HG03139 (cell line): ENCODE data around the gene DNAJC5.
A peak's percentile ranks its signal among the peaks of the same experiment; 100 is the strongest.
"Not testable (repeated sequence)": the region's sequence is repeated elsewhere in the genome, so short reads cannot be mapped to it uniquely, and the experiment has no call there.

Source experiments
- ATAC-seq: cut with Tn5 transposase; IDR thresholded peaks from one replicate; pipeline ENCODE4 v1.9.1; 2021; ENCODE audit not compliant: unreplicated experiment

Gene DNAJC5

DNA sequence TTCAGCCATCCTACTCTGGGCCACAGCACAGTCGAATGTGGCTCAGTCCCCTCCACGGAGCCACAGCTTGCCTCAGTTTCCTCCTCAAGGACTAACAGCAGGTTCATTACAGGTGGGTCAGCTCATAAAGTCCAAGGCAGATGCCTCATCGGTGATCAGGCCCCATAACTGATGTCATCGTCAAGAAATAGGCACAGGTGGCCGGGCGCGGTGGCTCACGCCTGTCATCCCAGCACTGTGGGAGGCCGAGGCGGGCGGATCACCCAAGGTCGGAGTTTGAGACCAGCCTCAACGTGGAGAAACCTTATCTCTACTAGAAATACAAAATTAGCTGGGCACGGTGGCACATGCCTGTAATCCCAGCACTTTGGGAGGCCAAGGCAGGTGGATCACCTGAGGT is 57.8 kb downstream of the DNAJC5 start:
- no peak for ATAC-seq

GRCh38 chr20:63953764-63954429 is 59.0 kb downstream of the DNAJC5 start:
- ATAC-seq: no peak

DNA sequence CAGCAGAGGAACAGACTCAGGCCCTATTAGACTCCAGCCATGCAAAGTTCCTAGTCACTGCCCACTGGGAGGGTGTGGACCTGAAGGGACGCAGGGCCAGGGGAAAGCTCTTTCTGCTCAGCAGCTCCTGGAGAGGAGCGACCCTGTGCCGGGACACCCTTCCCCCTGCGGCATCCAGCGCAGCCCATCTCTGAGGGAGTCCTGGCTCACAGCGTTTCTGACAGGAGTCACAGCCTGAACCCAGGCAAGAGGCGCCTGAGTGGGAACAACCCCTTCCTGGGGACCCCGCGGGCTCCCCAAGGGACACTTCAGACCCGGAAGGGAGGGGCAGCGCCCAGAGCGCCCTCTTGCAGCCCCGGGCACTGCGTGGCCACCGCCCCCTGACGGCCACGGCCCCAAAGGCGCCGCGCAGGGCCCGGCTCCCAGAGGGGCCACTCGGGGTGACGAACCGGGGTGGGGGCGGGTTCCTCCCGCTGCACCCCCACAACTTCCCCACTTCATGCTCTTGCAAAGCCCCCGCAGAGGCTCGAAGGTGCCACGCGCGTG is 60.4 kb downstream of the DNAJC5 start:
- ATAC-seq: peak; percentile 12

GRCh38 chr20:63955827-63956663 is 61.1 kb downstream of the DNAJC5 start, which contains the start of gene UCKL1:
UCKL1 (minus strand) TSS chr20:63956416; CDS start chr20:63956372, 44 bp downstream.
- ATAC-seq: peak; percentile 67

GRCh38 chr20:63956664-63957003 is 61.7 kb downstream of the DNAJC5 start:
- no peak for ATAC-seq

DNA sequence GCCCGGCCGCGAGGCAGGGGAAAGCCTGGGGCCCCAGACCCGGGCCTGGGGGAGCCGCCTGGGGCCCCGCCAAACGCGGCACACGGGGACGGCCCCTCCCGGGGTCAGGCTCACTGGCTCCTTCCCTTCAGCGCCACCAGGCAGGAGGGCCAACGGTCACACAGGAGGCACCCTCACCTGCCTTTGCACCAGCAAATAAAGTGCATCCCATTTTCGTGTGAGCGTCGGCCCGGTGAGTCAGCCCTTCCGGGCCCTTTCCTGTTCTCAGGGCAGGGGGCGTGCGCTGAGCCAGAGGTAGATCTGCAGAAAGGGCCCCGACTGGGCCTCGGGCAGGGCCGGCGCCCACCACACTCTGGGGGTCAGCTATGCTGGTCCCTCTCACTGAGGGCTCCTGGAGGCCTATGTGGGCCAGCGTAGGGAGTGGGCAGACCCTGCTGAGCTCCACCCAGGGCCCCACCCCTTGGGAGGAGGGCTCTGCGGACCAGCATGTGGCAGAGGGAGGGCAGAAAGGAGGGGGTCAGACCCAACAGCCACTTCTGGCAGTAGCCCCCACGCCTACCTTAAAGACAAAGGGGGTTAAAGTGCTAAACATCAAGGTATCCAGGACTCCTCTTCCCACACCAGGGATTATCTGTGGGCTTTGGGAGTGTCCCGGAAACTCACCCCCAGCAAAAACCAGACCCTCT is 62.2 kb downstream of the DNAJC5 start:
- no peak for ATAC-seq

GRCh38 chr20:63957690-63958441 is 62.9 kb downstream of the DNAJC5 start:
- ATAC-seq: no peak

DNA sequence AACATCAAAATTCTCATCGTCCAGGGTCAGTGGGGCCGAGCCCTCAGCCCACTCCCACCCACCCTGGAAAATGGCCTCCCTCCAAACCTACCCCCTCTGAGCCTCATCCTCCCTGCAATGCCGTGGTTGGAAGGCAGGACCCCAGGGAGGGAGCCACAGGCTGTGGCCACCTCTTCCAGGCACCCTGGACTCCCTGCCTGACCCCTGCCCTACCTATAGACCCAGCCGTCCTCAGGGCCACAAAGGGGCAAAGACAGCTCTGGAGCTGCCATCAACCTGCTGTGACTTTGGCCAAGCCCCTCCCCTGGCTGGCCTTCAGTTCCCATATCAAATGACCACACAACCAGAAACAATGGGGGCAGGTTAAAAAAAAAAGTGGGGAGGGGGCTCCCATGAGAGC is 63.5 kb downstream of the DNAJC5 start:
- no peak for ATAC-seq

GRCh38 chr20:63958964-63959698 is 64.2 kb downstream of the DNAJC5 start:
- ATAC-seq: no peak

GRCh38 chr20:63959699-63960075 is 64.8 kb downstream of the DNAJC5 start:
- ATAC-seq: no peak

DNA sequence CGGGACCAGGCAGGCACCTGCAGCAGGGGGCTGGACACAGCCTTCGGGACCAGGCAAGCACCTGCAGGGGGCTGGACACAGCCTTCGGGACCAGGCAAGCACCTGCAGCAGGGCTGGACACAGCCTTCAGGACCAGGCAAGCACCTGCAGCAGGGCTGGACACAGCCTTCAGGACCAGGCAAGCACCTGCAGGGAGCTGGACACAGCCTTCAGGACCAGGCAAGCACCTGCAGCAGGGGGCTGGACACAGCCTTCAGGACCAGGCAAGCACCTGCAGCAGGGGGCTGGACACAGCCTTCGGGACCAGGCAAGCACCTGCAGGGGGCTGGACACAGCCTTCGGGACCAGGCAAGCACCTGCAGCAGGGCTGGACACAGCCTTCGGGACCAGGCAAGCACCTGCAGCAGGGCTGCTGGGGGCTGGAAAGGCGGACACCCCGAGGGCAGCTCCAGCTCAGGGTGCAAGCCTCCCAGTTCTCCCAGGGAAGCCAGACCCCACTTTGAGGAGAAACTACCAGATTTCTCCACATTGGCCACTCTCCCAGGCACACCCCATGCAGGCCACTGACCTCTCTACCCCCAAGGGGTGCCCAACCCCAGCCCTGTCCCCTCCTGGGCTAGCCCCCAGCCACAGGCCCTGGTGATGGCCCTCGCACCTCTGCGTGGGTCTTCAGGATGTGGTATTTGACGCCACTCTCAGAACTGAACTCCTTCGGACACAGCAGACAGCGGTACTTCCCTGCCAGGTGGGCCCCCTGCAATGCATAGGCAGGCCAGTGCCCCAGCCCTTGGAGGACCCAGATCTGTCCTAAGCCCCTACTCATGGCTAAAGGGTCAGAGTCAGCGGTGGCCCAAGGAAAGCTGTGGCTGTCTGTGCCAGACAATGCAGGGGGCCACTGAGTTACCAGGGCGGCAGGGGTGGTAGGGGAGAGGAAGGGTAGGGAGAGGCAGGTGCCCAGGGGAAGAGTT is 66.0 kb downstream of the DNAJC5 start:
- ATAC-seq: not testable (repeated sequence)

DNA sequence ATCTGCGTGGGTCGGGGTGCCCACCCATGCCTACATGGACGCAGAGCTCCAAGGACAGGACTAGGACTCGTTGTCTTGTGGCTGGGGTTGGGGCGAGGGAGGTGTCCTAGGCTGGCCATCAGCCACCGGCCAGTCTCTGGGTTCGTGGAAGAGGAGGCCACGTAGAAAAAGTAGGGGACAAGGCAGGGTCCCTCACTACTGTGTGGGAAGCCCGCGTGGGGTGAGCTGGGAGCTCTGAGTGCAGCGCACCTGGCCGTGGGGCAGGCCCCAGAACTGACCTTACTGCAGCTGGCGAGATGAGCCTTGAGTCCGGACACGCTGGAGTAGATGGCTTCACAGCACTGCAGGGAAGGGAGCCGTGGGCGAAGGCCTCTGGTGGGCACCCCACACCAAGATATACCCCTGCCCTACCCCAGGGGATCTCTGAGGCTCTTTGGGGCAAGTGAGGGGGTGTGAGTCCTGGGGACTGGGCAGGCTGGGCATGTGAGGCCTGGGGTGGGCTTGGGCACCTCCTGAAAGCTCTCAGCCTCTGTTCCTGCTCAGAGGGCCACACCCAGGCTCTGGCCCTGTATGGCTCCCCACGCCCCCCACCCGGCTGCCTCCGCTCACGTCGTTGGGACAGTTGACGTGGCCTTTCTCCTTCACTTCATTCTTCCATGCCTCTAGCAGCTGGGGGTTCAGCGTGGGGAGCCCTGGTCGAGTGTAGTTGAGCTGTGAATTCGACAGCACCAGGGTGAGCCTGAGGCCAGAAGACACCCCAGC is 66.9 kb downstream of the DNAJC5 start:
- no peak for ATAC-seq

GRCh38 chr20:63962426-63963347 is 67.8 kb downstream of the DNAJC5 start:
- no peak for ATAC-seq

DNA sequence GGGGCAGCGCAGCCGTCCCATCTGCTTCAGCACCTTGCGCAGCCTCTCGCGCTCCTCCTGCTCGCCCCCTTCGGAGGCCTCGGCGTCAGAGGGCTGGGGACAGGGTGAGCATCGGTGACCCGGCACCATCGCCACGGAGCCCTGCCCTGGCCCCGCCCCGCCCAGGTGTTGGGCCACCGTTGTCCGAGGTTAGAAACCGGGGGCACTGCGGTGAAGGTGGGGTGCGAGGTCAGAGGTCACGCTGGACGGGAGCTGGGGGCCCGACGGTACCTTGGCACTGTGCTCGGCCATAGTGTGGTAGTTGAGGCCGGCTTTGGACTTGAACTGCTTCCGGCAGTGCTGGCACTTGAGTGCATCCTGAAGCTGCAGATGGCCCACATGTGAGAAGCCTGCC is 68.4 kb downstream of the DNAJC5 start:
- ATAC-seq: no peak

DNA sequence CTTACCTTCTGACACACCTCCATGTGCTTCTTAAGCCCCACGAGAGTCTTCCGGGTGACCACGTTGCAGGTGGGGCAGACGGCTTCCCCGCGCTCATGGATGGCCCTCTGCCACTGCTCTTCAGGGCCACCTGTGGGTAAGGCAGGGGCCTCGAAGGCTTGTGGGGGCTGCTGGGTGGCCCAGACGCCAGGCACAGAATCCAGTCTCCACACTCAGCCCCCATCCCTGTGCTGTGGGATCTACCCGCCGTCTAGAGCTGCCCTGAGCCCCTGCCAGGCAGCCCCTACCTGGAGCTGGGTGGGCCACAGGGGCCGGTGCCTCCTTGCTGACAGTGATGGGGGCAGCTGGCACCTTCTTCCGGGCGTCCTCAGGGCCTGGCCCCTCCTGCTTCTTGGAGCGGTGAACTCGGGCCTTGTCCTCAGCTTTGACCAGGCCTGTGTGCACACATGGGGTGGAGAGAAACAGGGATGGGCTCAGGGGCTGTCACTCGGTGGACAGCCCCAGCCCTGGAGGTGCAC is 68.9 kb downstream of the DNAJC5 start:
- ATAC-seq: no peak

GRCh38 chr20:63964412-63964811 is 69.5 kb downstream of the DNAJC5 start:
- no peak for ATAC-seq
